Measurements from ENCODE around the gene PPHLN1. TPM values are rescaled to one million over a fixed set of nuclear protein-coding genes. Genes with fewer than 3 reads are reported as not detected.

Gene PPHLN1
- polyA plus RNA-seq (ENCODE audit: low read depth in 6 of 6), result 100 to 1,000 TPM; 152 to 193 (median 174) TPM

GRCh38 chr12:42325653-42326474 lies at the start of gene PPHLN1, which contains the start of gene ZCRB1:
Gene PPHLN1 (plus strand): TSS chr12:42326167. CDS start chr12:42335903, 9,736 bp downstream.
Gene ZCRB1 (minus strand): TSS chr12:42326094. CDS start chr12:42324102, 1,992 bp downstream.
- H3K4me3 Mint-ChIP-seq, result peak within 1 kb of the TSS; percentile 94 to 99 (median 98)
- ATAC-seq (ENCODE audit: low read depth in 2 of 2) (peak; percentile 90 to 93), DNase-seq (peak; percentile 75)
- peaks cover 43 to 60% (median 48%) of the 10 kb centered on the region in 3 donors for H3K4me1 Mint-ChIP-seq
- peaks cover 5 to 7% of the 10 kb centered on the region in 2 donors for H3K36me3 Mint-ChIP-seq
- H3K9me3 Mint-ChIP-seq, result no peaks in the 10 kb centered on the region
- H3K27me3 Mint-ChIP-seq, result no peaks in the 10 kb centered on the region
- H3K27ac Mint-ChIP-seq, result peak within 1 kb of the TSS; percentile 96 to 99 (median 98)

GRCh38 chr12:42277396-42278127 lies 48.4 kb upstream of the PPHLN1 start:
- DNase-seq (no peak), ATAC-seq (ENCODE audit: low read depth in 2 of 2) (no peak)
- Mint-ChIP-seq H3K27me3 (peaks cover 0 to 5% (median 3%) of the 10 kb centered on the region in 3 donors), H3K4me1 (peaks cover 0 to 7% (median 0%) of the 10 kb centered on the region in 3 donors), H3K36me3 (peaks cover 3% of the 10 kb centered on the region in 2 donors), H3K9me3 (peaks cover 0 to 4% (median 2%) of the 10 kb centered on the region in 7 donors), H3K4me3 (no peak overlapping the region), H3K27ac (peak overlapping the region in 1 of 6 donors; percentile 67)

GRCh38 chr12:42278128-42278510 lies 47.8 kb upstream of the PPHLN1 start:
- ATAC-seq (ENCODE audit: low read depth in 2 of 2), result no peak

GRCh38 chr12:42281278-42281677 lies 44.7 kb upstream of the PPHLN1 start:
- H3K4me1 Mint-ChIP-seq, result peaks cover 3 to 7% (median 6%) of the 10 kb centered on the region in 3 donors
- no peaks in the 10 kb centered on the region for H3K27me3 Mint-ChIP-seq
- ATAC-seq (ENCODE audit: low read depth in 2 of 2) (no peak), DNase-seq (no peak)
- H3K27ac Mint-ChIP-seq, result no peak overlapping the region
- H3K36me3 Mint-ChIP-seq, result no peaks in the 10 kb centered on the region
- peaks cover 0 to 3% (median 0%) of the 10 kb centered on the region in 7 donors for H3K9me3 Mint-ChIP-seq
- H3K4me3 Mint-ChIP-seq, result no peak overlapping the region

More at GRCh38 chr12:42278128-42278510, 47.8 kb upstream of the PPHLN1 start:
- H3K4me3 Mint-ChIP-seq, result no peak overlapping the region
- peaks cover 0 to 7% (median 0%) of the 10 kb centered on the region in 3 donors for H3K4me1 Mint-ChIP-seq
- no peak overlapping the region for H3K27ac Mint-ChIP-seq
- H3K36me3 Mint-ChIP-seq, result no peaks in the 10 kb centered on the region
- no peaks in the 10 kb centered on the region for H3K27me3 Mint-ChIP-seq
- DNase-seq, result no peak
- H3K9me3 Mint-ChIP-seq, result peaks cover 0 to 3% (median 2%) of the 10 kb centered on the region in 7 donors

GRCh38 chr12:42281844-42282243 lies 44.1 kb upstream of the PPHLN1 start:
- Mint-ChIP-seq H3K27me3 (no peaks in the 10 kb centered on the region), H3K4me3 (no peak overlapping the region)
- ATAC-seq (ENCODE audit: low read depth in 2 of 2), result no peak

GRCh38 chr12:42282294-42282693 lies 43.7 kb upstream of the PPHLN1 start:
- peaks cover 0 to 3% (median 0%) of the 10 kb centered on the region in 7 donors for H3K9me3 Mint-ChIP-seq
- DNase-seq, result no peak
- no peak for ATAC-seq (ENCODE audit: low read depth in 2 of 2)
- H3K27ac Mint-ChIP-seq, result peak overlapping the region in 1 of 6 donors; percentile 16
- H3K4me3 Mint-ChIP-seq, result no peak overlapping the region
- H3K27me3 Mint-ChIP-seq, result peaks cover 0 to 3% (median 0%) of the 10 kb centered on the region in 3 donors
- peaks cover 3 to 7% (median 6%) of the 10 kb centered on the region in 3 donors for H3K4me1 Mint-ChIP-seq
- H3K36me3 Mint-ChIP-seq, result no peaks in the 10 kb centered on the region

More at GRCh38 chr12:42281844-42282243, 44.1 kb upstream of the PPHLN1 start:
- Mint-ChIP-seq H3K4me1 (peaks cover 3 to 7% (median 6%) of the 10 kb centered on the region in 3 donors), H3K9me3 (peaks cover 0 to 3% (median 0%) of the 10 kb centered on the region in 7 donors), H3K36me3 (no peaks in the 10 kb centered on the region), H3K27ac (no peak overlapping the region)
- no peak for DNase-seq

- Mint-ChIP-seq H3K27ac (no peak overlapping the region), H3K4me3 (peak overlapping the region in 1 of 8 donors; percentile 20), H3K27me3 (peaks cover 3 to 17% (median 11%) of the 10 kb centered on the region in 3 donors), H3K9me3 (peaks cover 0 to under 1% (median 0%) of the 10 kb centered on the region in 7 donors), H3K36me3 (peaks cover 0 to 5% of the 10 kb centered on the region in 2 donors), H3K4me1 (peaks cover 0 to 6% (median 3%) of the 10 kb centered on the region in 3 donors)
- DNase-seq (no peak), ATAC-seq (ENCODE audit: low read depth in 2 of 2) (no peak)
Measured at GRCh38 chr12:42283739-42284138, 42.2 kb upstream of the PPHLN1 start.

- Mint-ChIP-seq H3K36me3 (peaks cover 0 to 5% of the 10 kb centered on the region in 2 donors), H3K27me3 (peaks cover 3 to 17% (median 11%) of the 10 kb centered on the region in 3 donors), H3K27ac (no peak overlapping the region), H3K9me3 (no peaks in the 10 kb centered on the region), H3K4me1 (peaks cover 0 to 6% (median 3%) of the 10 kb centered on the region in 3 donors), H3K4me3 (no peak overlapping the region)
- no peak for DNase-seq
- peak; percentile 40 to 56 for ATAC-seq (ENCODE audit: low read depth in 2 of 2)
Measured at GRCh38 chr12:42284157-42284556, 41.8 kb upstream of the PPHLN1 start.

- peaks cover 3 to 17% (median 11%) of the 10 kb centered on the region in 3 donors for H3K27me3 Mint-ChIP-seq
- H3K36me3 Mint-ChIP-seq, result peaks cover 0 to 5% of the 10 kb centered on the region in 2 donors
- H3K27ac Mint-ChIP-seq, result no peak overlapping the region
- no peak overlapping the region for H3K4me3 Mint-ChIP-seq
- no peak for ATAC-seq (ENCODE audit: low read depth in 2 of 2)
- DNase-seq, result no peak
- H3K4me1 Mint-ChIP-seq, result peaks cover 0 to 6% (median 3%) of the 10 kb centered on the region in 3 donors
- H3K9me3 Mint-ChIP-seq, result no peaks in the 10 kb centered on the region
Measured at GRCh38 chr12:42284876-42285275, 41.1 kb upstream of the PPHLN1 start.

GRCh38 chr12:42285431-42285830 lies 40.5 kb upstream of the PPHLN1 start:
- peaks cover 0 to 6% (median 3%) of the 10 kb centered on the region in 3 donors for H3K4me1 Mint-ChIP-seq
- H3K27ac Mint-ChIP-seq, result no peak overlapping the region
- DNase-seq, result no peak
- peaks cover 3 to 17% (median 11%) of the 10 kb centered on the region in 3 donors for H3K27me3 Mint-ChIP-seq
- H3K4me3 Mint-ChIP-seq, result no peak overlapping the region
- ATAC-seq (ENCODE audit: low read depth in 2 of 2), result no peak
- no peaks in the 10 kb centered on the region for H3K9me3 Mint-ChIP-seq
- H3K36me3 Mint-ChIP-seq, result peaks cover 0 to 5% of the 10 kb centered on the region in 2 donors

GRCh38 chr12:42286741-42287140 lies 39.2 kb upstream of the PPHLN1 start:
- Mint-ChIP-seq H3K36me3 (peaks cover 0 to 5% of the 10 kb centered on the region in 2 donors), H3K9me3 (no peaks in the 10 kb centered on the region), H3K27ac (no peak overlapping the region), H3K27me3 (peaks cover 3 to 17% (median 11%) of the 10 kb centered on the region in 3 donors), H3K4me3 (no peak overlapping the region), H3K4me1 (peaks cover 0 to 6% (median 3%) of the 10 kb centered on the region in 3 donors)
- ATAC-seq (ENCODE audit: low read depth in 2 of 2), result no peak
- DNase-seq, result no peak

- Mint-ChIP-seq H3K4me1 (peaks cover 0 to 6% (median 3%) of the 10 kb centered on the region in 3 donors), H3K27ac (no peak overlapping the region), H3K36me3 (peaks cover 0 to 5% of the 10 kb centered on the region in 2 donors), H3K27me3 (peaks cover 7 to 17% (median 11%) of the 10 kb centered on the region in 3 donors), H3K9me3 (no peaks in the 10 kb centered on the region), H3K4me3 (no peak overlapping the region)
- ATAC-seq (ENCODE audit: low read depth in 2 of 2) (no peak), DNase-seq (no peak)
Measured at GRCh38 chr12:42288544-42288943, 37.4 kb upstream of the PPHLN1 start.

- ATAC-seq (ENCODE audit: low read depth in 2 of 2) (no peak), DNase-seq (no peak)
- peak overlapping the region in 1 of 6 donors; percentile 66 for H3K27ac Mint-ChIP-seq
- H3K27me3 Mint-ChIP-seq, result peaks cover 7 to 17% (median 11%) of the 10 kb centered on the region in 3 donors
- no peak overlapping the region for H3K4me3 Mint-ChIP-seq
- no peaks in the 10 kb centered on the region for H3K9me3 Mint-ChIP-seq
- peaks cover 0 to 5% of the 10 kb centered on the region in 2 donors for H3K36me3 Mint-ChIP-seq
- H3K4me1 Mint-ChIP-seq, result no peaks in the 10 kb centered on the region
Measured at GRCh38 chr12:42291680-42292079, 34.3 kb upstream of the PPHLN1 start.
